Right atrium auricular region (tissue), 2 donors: ENCODE data around the gene GSTA4. TPM values are rescaled to one million over a fixed set of nuclear protein-coding genes. Genes with fewer than 3 reads are reported as not detected.

Source experiments
- DNase-seq: peaks from one replicate; pipeline ENCODE4 v3.0.0-alpha.2; 2019; ENCODE audit warnings: low spot score
- H3K27ac ChIP-seq, 2 donors: fragments of 200-600 bp; sonication (generic); 1 replicate in 1 of 2; 2 replicates in 1 of 2; pipeline ENCODE4 v1.5.1; 2016 to 2019
- H3K27me3 ChIP-seq, 2 donors: fragments of 200-600 bp; sonication (generic); one replicate each; pipeline versions ENCODE4 v1.5.1 to v1.6.0; 2017 to 2019
- H3K36me3 ChIP-seq: fragments of 200-600 bp; sonication (generic); one replicate; pipeline ENCODE4 v1.5.1; 2016
- H3K4me1 ChIP-seq, 2 donors: fragments of 200-600 bp; sonication (generic); one replicate each; pipeline versions ENCODE4 v1.5.1 to v1.6.0; 2017 to 2019
- H3K4me3 ChIP-seq, 2 donors: fragments of 200-600 bp; sonication (generic); 1 replicate in 1 of 2; 2 replicates in 1 of 2; pipeline ENCODE4 v1.5.1; 2017 to 2019; ENCODE audit warnings: mild to moderate bottlenecking in 1 of 2, moderate library complexity in 1 of 2
- H3K9me3 ChIP-seq, 2 donors: fragments of 200-600 bp; sonication (generic); one replicate each; pipeline ENCODE4 v1.5.1; 2019
- CTCF ChIP-seq, 2 donors: fragments of 200-600 bp; sonication (generic); IDR thresholded peaks; one replicate each; pipeline ENCODE4 v1.5.1; 2019; ENCODE audit warnings: antibody characterized with exemption in 2 of 2
- total RNA-seq, 2 donors: library from RNA; depleted of rRNA; stranded (reverse); fragments of >200 nt; gene quantifications; one replicate each; pipeline ENCODE4 v1.1.0, GENCODE V29; 2016

Gene GSTA4
- total RNA-seq, 2 donors from 2014 or later = 9.3 to 12.1 TPM

GRCh38 chr6:53041356-53041755, 46.3 kb upstream of the GSTA4 start:
- H3K27me3 ChIP-seq = no peaks in the 10 kb centered on the region
- TF ChIP-seq CTCF (IDR thresholded peaks at IDR 0.05) = no peak
- no peak overlapping the region for H3K27ac ChIP-seq
- no peaks in the 10 kb centered on the region for H3K9me3 ChIP-seq
- H3K4me3 ChIP-seq = no peak overlapping the region
- DNase-seq = no peak
- peaks cover 24% of the 10 kb centered on the region for H3K36me3 ChIP-seq
- H3K4me1 ChIP-seq = peaks cover 0 to 29% of the 10 kb centered on the region in 2 donors

GRCh38 chr6:53038596-53038995, 43.5 kb upstream of the GSTA4 start:
- no peak overlapping the region for H3K27ac ChIP-seq
- no peaks in the 10 kb centered on the region for H3K27me3 ChIP-seq
- TF ChIP-seq CTCF (IDR thresholded peaks at IDR 0.05) = no peak
- no peak overlapping the region for H3K4me3 ChIP-seq
- no peak for DNase-seq
- H3K9me3 ChIP-seq = no peaks in the 10 kb centered on the region
- H3K36me3 ChIP-seq = peaks cover 24% of the 10 kb centered on the region
- peaks cover 0 to 37% of the 10 kb centered on the region in 2 donors for H3K4me1 ChIP-seq

GRCh38 chr6:53038141-53038540, 43.1 kb upstream of the GSTA4 start:
- no peak for TF ChIP-seq CTCF (IDR thresholded peaks at IDR 0.05)
- Histone ChIP-seq H3K27me3 (no peaks in the 10 kb centered on the region), H3K9me3 (no peaks in the 10 kb centered on the region), H3K4me3 (no peak overlapping the region), H3K4me1 (peaks cover 0 to 37% of the 10 kb centered on the region in 2 donors), H3K27ac (no peak overlapping the region), H3K36me3 (peaks cover 24% of the 10 kb centered on the region)
- no peak for DNase-seq

- DNase-seq = no peak
- no peak for TF ChIP-seq CTCF (IDR thresholded peaks at IDR 0.05)
- H3K4me3 ChIP-seq = no peak overlapping the region
- peak overlapping the region; percentile 4 to 25 for H3K27ac ChIP-seq
- peaks cover 0 to 25% of the 10 kb centered on the region in 2 donors for H3K4me1 ChIP-seq
- H3K9me3 ChIP-seq = no peaks in the 10 kb centered on the region
- H3K36me3 ChIP-seq = peaks cover 19% of the 10 kb centered on the region
- H3K27me3 ChIP-seq = no peaks in the 10 kb centered on the region
Measured at GRCh38 chr6:53035549-53036213, 40.6 kb upstream of the GSTA4 start.

GRCh38 chr6:53033764-53034163, 38.7 kb upstream of the GSTA4 start:
- H3K9me3 ChIP-seq = no peaks in the 10 kb centered on the region
- no peaks in the 10 kb centered on the region for H3K27me3 ChIP-seq
- no peak for DNase-seq
- H3K27ac ChIP-seq = peak overlapping the region in 1 of 2 donors; percentile 25
- H3K4me1 ChIP-seq = peaks cover 0 to 25% of the 10 kb centered on the region in 2 donors
- TF ChIP-seq CTCF (IDR thresholded peaks at IDR 0.05) = no peak
- no peak overlapping the region for H3K4me3 ChIP-seq
- peaks cover 2% of the 10 kb centered on the region for H3K36me3 ChIP-seq

- Histone ChIP-seq H3K36me3 (peaks cover 9% of the 10 kb centered on the region), H3K9me3 (no peaks in the 10 kb centered on the region), H3K27ac (peak overlapping the region in 1 of 2 donors; percentile 7)
Measured at GRCh38 chr6:53032849-53033248, 37.8 kb upstream of the GSTA4 start.

More at GRCh38 chr6:53032849-53033248, 37.8 kb upstream of the GSTA4 start:
- Histone ChIP-seq H3K27me3 (no peaks in the 10 kb centered on the region), H3K4me1 (peaks cover 0 to 25% of the 10 kb centered on the region in 2 donors), H3K4me3 (no peak overlapping the region)
- TF ChIP-seq CTCF (IDR thresholded peaks at IDR 0.05) = no peak
- DNase-seq = no peak
